Body of pancreas (tissue), 4 donors: Measurements from ENCODE around the gene FALEC.

Experiments used
- CTCF ChIP-seq, 7 experiments: fragments of 450-650 bp in 4 of 7; fragments of 200-600 bp in 3 of 7; sonication (generic) in 3 of 7; IDR thresholded peaks; one replicate each; pipeline ENCODE4 v1.5.1; 2016 to 2019; ENCODE audit warnings: antibody characterized with exemption in 7 of 7
- POLR2A ChIP-seq, 3 donors: fragments of 450-650 bp; IDR thresholded peaks; one replicate each; pipeline ENCODE4 v1.6.1; 2016; ENCODE audit warnings: antibody characterized with exemption in 3 of 3, mild to moderate bottlenecking in 2 of 3

- TF ChIP-seq POLR2A (IDR thresholded peaks at IDR 0.05) = no peak
- TF ChIP-seq CTCF (IDR thresholded peaks at IDR 0.05) = no peak
Observed at GRCh38 chr1:150557813-150558212, 42.3 kb downstream of the FALEC start.
